OCI-LY7 (cell line): ENCODE results near the gene GAS6. TPM values are rescaled to one million over a fixed set of nuclear protein-coding genes. Genes with fewer than 3 reads are reported as not detected.

Source experiments
- BruUV-seq: library from RNA; stranded (reverse); fragments of 400-500 nt; replicated peaks from 2 replicates; lab custom pipeline; 2021; lab: Mats Ljungman, UMichigan
- CTCF ChIA-PET: fragments of 300-600 bp; sonication (Branson Sonifier 250); formaldehyde crosslinking; loops from one replicate; lab custom pipeline; 2022; ENCODE audit warnings: antibody characterized with exemption; ENCODE audit not compliant: unreplicated experiment; lab: Charles Lee
- POLR2A ChIA-PET: fragments of 300-600 bp; sonication (Branson Sonifier 250); formaldehyde crosslinking; loops from one replicate; lab custom pipeline; 2022; ENCODE audit warnings: antibody characterized with exemption; lab: Charles Lee
- DNase-seq: peaks from one replicate; pipeline ENCODE4 v3.0.0-alpha.2; 2015; ENCODE audit warnings: low spot score
- H2AFZ ChIP-seq: fragments of 200-600 bp; sonication (generic), shearing (Covaris generic); 2 replicates; pipeline ENCODE4 v1.6.1; 2014; ENCODE audit warnings: mild to moderate bottlenecking, antibody characterized with exemption, low read length, moderate library complexity
- H3K27ac ChIP-seq: fragments of 200-600 bp; sonication (generic); 2 replicates; pipeline ENCODE4 v1.5.1; 2014; ENCODE audit warnings: mixed run types, low read depth, mild to moderate bottlenecking, moderate library complexity, low read length, inconsistent platforms; ENCODE audit not compliant: poor library complexity, severe bottlenecking
- H3K36me3 ChIP-seq: fragments of 200-600 bp; sonication (generic); 2 replicates; pipeline ENCODE4 v1.6.1; 2014; ENCODE audit warnings: mild to moderate bottlenecking, antibody characterized with exemption, low read length, moderate library complexity, mixed read lengths; ENCODE audit not compliant: insufficient read depth
- H3K4me1 ChIP-seq: fragments of 200-600 bp; sonication (generic); 2 replicates; pipeline ENCODE4 v1.5.1; 2014; ENCODE audit warnings: mild to moderate bottlenecking, low read length; ENCODE audit not compliant: insufficient read depth, poor library complexity, severe bottlenecking
- H3K4me2 ChIP-seq: fragments of 200-600 bp; sonication (generic); 2 replicates; pipeline ENCODE4 v1.6.1; 2014; ENCODE audit warnings: mild to moderate bottlenecking, low read length
- H3K4me3 ChIP-seq: fragments of 200-600 bp; sonication (generic); 2 replicates; pipeline ENCODE4 v1.5.1; 2014; ENCODE audit warnings: mild to moderate bottlenecking, low read depth, low read length; ENCODE audit not compliant: poor library complexity, severe bottlenecking
- H3K79me2 ChIP-seq: fragments of 200-600 bp; sonication (generic); 2 replicates; pipeline ENCODE4 v1.6.1; 2016; ENCODE audit warnings: low read depth, mild to moderate bottlenecking, low read length, moderate library complexity, mixed read lengths; ENCODE audit not compliant: insufficient read depth
- H3K9me2 ChIP-seq: fragments of 200-600 bp; sonication (generic); 2 replicates; pipeline ENCODE4 v1.6.1; 2016; ENCODE audit warnings: mild to moderate bottlenecking, low read length, mixed read lengths; ENCODE audit not compliant: insufficient read depth
- H3K9me3 ChIP-seq: fragments of 200-600 bp; sonication (generic); 2 replicates; pipeline ENCODE4 v1.6.1; 2014; ENCODE audit warnings: mild to moderate bottlenecking, mixed run types, low read length, mixed read lengths
- H4K20me1 ChIP-seq: fragments of 200-600 bp; sonication (generic); 2 replicates; pipeline ENCODE4 v1.6.1; 2014; ENCODE audit warnings: mild to moderate bottlenecking, antibody characterized with exemption, low read length, moderate library complexity, mixed read lengths; ENCODE audit not compliant: insufficient read depth
- EZH2phosphoT487 ChIP-seq: fragments of 200-600 bp; sonication (generic); IDR thresholded peaks from 2 replicates; pipeline ENCODE4 v1.6.1; 2018; ENCODE audit warnings: low read depth, borderline replicate concordance, mild to moderate bottlenecking, mixed run types, antibody characterized with exemption, low read length, moderate library complexity, mixed read lengths
- intact Hi-C: fragments of 100-400 bp; cut with micrococcal nuclease; formaldehyde crosslinking; loops from one replicate; pipeline ENCODE4 v1.10.0; 2022; ENCODE audit not compliant: unreplicated experiment
- total RNA-seq, 2 experiments: library from RNA; depleted of rRNA in 1 of 2; stranded (reverse); fragments of >200 nt in 1 of 2; shearing (Covaris generic) in 1 of 2; gene quantifications; 2 replicates each; pipeline ENCODE4 v1.2.3, GENCODE V29; 2014 to 2022
- TF ChIP-seq, protein P1 (sequence below): fragments of 200-600 bp; sonication (generic); conservative IDR thresholded peaks from 2 replicates; pipeline ENCODE4 v1.5.1; 2014; ENCODE audit warnings: mild to moderate bottlenecking, antibody characterized with exemption, low read length, moderate library complexity, mixed read lengths

Gene GAS6
- total RNA-seq, 2 experiments from 2014 or later, result not detected

DNA sequence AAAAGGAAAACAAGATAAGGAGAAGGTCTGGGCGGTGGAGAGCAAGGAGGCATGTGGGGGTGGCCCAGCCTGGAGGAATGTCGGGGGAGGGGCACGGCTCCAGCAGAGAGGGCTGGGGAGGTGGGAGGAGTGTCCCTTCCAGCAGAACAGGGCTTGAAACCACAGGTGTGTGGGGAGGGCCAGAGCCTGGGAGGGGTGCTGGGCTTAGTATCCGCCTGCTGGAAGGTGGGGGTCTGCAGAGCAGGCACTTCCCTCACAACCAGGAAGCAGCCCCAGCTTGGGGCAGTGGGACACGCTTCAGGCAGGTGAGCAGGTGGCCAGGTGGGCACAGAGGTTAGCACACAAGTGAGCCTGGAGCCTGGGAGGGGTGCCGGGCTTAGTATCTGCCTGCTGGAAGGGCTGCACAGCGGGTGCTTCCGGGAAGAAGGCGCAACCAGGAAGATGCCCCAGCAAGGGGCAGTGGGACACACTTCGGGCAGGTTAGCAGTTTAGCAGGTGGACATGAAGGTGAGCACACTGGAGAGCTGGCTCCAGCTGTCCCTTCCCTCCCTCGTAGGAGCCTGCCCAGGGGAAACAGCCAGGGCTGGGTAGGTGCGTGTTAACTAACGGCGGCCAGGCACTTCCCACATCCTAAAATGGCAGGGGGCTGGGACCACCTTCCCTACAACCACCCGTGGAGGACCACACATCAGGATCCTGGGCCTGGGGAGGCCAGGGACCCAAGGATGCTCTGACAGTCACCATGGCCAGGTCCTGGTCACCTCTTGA lies 3.0 kb downstream of the GAS6 start:
- no TSS peak for BruUV-seq
- H3K27ac ChIP-seq, result no peak overlapping the region
- no peak for DNase-seq
- no peak overlapping the region for H3K4me3 ChIP-seq
- no peak overlapping the region for H2AFZ ChIP-seq
- no peaks in the 10 kb centered on the region for H3K79me2 ChIP-seq
- H3K9me3 ChIP-seq, result no peaks in the 10 kb centered on the region
- no peak overlapping the region for H3K4me2 ChIP-seq
- H3K9me2 ChIP-seq, result no peaks in the 10 kb centered on the region
- intact Hi-C loops, result no loop called here
- no peak for TF ChIP-seq EZH2phosphoT487
- TF ChIP-seq, protein P1, sequence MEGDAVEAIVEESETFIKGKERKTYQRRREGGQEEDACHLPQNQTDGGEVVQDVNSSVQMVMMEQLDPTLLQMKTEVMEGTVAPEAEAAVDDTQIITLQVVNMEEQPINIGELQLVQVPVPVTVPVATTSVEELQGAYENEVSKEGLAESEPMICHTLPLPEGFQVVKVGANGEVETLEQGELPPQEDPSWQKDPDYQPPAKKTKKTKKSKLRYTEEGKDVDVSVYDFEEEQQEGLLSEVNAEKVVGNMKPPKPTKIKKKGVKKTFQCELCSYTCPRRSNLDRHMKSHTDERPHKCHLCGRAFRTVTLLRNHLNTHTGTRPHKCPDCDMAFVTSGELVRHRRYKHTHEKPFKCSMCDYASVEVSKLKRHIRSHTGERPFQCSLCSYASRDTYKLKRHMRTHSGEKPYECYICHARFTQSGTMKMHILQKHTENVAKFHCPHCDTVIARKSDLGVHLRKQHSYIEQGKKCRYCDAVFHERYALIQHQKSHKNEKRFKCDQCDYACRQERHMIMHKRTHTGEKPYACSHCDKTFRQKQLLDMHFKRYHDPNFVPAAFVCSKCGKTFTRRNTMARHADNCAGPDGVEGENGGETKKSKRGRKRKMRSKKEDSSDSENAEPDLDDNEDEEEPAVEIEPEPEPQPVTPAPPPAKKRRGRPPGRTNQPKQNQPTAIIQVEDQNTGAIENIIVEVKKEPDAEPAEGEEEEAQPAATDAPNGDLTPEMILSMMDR, result no peak
- ChIA-PET CTCF (no interaction called here), POLR2A (no interaction called here)
- H3K4me1 ChIP-seq, result no peaks in the 10 kb centered on the region
- H3K36me3 ChIP-seq, result no peaks in the 10 kb centered on the region
- H4K20me1 ChIP-seq, result no peaks in the 10 kb centered on the region

DNA sequence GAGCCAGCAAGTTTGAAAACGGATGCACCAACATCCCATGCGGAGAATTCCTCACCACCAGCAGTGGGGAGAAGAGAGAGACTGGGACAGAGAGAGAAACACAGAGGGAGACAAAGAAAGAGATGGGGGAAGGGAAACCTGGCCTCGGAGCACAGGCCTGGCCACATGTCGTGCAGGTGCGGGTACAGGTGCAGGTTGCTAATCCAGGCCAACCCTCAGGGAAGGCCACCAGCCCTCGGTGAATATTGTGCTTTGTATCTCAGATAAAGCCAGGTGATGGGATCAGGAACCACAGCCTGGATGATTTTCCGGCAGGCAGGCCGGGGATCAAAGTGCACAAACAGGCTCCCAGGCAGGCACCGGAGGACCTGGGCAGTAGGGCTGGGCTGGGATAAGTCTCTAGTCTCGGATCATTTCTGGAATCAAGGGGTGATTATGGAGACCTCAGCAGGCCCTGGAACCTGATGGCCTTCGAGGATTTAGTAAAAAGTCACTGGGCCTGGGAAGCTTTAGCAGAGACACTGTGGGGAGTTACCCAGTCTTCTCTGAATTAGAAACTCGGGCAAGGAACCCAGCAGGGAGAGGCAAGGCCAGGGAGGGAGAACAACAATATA lies 3.7 kb downstream of the GAS6 start:
- POLR2A ChIA-PET, result no interaction called here

More for the DNA sequence above, 3.7 kb downstream of the GAS6 start:
- Histone ChIP-seq H2AFZ (no peak overlapping the region), H3K4me3 (no peak overlapping the region), H3K9me2 (no peaks in the 10 kb centered on the region), H3K4me1 (no peaks in the 10 kb centered on the region), H3K36me3 (no peaks in the 10 kb centered on the region), H4K20me1 (no peaks in the 10 kb centered on the region), H3K9me3 (no peaks in the 10 kb centered on the region), H3K79me2 (no peaks in the 10 kb centered on the region), H3K27ac (no peak overlapping the region), H3K4me2 (no peak overlapping the region)
- intact Hi-C loops, result no loop called here
- CTCF ChIA-PET, result no interaction called here
- no peak for DNase-seq
- no TSS peak for BruUV-seq
- TF ChIP-seq, protein P1, result no peak
- no peak for TF ChIP-seq EZH2phosphoT487
